GM18858 (cell line): ENCODE results near the gene DAPK2.
"Not testable (repeated sequence)": the region's sequence is repeated elsewhere in the genome, so short reads cannot be mapped to it uniquely, and the experiment has no call there.

Source experiments
- ATAC-seq: cut with Tn5 transposase; IDR thresholded peaks from one replicate; pipeline ENCODE4 v1.9.1; 2021; ENCODE audit not compliant: unreplicated experiment

DAPK2 gene

DNA sequence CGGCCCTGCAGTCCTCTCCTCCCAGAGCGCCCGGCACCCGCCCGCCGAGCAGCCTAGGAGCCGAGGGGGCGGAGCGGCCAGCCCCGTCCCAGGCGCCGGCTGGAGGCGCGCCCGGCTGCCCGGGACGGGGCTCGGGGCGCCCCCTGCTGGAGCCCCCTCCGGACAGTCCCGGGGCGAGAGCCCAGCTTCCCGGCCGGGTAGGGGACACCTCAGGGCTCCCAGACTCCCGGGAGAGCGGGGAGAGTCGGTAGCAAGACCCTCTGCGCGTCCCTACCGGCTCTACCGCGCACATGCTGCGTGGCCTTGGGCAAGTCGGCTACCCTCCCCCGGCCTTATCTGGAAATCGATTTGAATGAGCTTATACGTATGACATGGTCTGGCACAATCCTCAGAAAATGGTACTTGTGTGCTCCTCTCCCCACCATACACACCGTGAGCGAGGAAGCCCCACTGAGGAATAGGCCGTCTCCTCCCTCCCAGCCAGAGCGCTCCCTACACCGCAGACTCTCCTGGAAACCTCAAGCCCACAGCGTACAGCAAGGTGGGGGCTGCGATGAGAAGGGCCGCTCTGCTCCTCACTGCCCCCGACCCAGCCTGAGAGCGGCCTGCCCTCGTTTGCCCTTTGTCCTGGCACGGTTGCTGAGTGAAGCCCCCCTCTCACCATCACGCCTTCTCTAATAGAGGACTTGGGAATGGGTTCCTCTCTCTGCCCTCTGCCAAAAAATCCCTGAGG lies at the start of gene DAPK2:
Gene DAPK2 (minus strand): TSS at position 65 of the 733 bp plus-strand sequence. CDS start 6,224 bp downstream, outside the sequence.
- no peak for ATAC-seq

DNA sequence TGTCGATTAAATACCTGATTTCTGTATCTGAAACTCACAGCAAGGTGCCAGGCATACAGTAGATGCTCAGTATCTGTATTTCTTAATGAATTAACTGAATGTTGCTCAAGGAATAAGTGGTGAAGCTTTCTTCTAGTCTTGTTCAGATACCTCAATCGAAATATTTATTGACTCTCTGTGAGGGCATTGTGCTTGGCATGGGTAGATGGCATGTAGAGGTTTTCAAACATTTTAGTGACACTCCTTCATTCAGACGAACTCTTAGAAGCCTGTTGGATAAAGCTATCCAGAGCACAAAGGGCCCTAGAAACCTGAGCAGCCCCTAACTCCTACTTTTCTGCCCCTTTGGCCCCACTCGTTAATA lies 49.1 kb upstream of the DAPK2 start:
- no peak for ATAC-seq

- peak; percentile 43 for ATAC-seq
These were observed 47.5 kb upstream of the DAPK2 start, which contains the start of gene CIAO2A for GRCh38 chr15:64093627-64094417. Gene CIAO2A (minus strand): TSS chr15:64093838. CDS start chr15:64093768, 70 bp downstream.

DNA sequence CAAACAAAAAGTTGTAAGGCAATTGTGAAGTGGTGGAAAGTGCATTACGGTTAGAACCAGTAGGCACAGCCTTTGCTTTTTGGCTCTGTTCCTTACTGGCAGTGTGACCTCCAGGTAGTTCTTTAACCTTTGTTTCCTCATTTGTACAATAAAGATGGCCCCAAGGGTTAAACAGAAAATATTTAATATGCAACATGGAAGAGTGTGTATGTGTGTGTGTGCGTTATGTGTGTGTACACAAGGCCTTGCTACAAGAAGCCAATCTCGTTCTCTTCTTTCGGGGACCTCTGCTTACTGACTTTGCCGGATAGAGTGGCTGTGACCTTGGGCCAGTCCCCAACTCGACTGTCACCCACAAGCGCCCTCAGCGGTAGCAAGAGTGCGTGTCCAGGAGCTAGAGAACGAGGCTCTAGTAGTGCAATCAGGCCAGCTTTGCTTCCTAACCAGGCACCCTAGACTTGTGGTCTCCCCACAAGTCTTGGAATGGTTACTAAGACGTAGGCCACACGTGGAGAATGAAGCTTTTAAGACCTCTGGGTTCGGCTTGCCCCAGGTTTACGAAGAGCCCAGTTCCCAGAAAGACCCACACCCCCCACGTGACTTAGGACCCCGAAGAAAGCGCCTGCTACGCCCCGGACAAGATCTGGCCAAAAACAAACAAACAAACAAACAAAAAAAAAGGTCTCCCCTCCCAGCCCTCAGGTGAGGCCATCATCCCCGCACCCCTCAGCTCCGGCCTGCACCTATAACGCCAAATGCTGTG lies 46.8 kb upstream of the DAPK2 start:
- ATAC-seq, result no peak

GRCh38 chr15:64092075-64092820 lies 46.0 kb upstream of the DAPK2 start:
- ATAC-seq, result no peak

DNA sequence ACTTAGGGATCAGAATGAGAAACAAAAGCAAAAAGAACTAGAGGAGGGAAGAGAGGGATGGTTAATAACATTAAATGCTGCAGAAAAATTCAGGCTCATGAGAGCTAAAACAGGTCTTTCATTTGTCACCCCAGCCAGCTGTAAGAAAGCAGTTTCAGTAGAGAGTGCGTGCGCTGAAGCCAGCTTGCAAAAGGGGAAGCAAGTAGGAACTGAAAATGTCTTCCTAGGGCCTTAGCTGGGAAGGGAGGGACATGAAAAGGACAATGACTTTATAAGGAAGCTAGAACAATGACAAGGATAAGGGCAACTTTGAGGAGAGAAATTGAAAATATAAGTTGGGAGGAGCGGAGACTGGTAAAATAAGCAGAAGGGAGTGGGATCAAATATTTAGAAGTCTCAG lies 44.2 kb upstream of the DAPK2 start:
- ATAC-seq, result no peak

DNA sequence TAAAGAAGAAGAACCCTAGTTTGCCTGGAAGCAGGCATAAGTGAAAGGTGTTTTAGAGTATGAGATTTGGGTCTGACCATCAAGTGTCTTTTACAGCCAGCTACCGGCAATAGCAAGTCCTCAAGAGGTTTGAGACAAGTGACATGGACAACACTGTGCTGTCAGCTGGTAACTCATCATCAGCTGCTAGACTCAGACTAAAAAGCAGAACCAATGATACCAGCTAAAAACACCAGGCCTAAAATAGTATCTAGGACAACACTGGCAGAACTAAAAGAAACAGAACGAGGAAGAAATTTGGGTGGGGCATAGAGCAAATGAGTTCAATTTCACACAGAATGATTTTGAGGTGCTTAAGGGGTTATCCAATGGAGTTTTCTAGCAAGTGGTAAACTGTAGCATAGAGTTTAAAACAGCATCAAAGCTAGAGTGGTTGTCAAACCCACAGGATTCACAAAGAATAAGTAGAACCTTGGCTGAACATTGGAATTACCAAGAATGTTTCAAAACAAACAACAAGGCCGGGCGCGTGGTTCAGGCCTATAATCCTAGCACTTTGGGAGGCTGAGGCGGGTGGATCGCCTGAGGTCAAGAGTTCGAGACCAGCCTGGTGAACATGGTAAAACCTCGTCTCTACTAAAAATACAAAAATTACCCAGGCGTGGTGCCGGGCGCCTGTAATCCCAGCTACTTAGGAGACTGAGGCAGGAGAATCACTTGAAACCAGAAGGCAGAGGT lies 43.4 kb upstream of the DAPK2 start:
- no peak for ATAC-seq

DNA sequence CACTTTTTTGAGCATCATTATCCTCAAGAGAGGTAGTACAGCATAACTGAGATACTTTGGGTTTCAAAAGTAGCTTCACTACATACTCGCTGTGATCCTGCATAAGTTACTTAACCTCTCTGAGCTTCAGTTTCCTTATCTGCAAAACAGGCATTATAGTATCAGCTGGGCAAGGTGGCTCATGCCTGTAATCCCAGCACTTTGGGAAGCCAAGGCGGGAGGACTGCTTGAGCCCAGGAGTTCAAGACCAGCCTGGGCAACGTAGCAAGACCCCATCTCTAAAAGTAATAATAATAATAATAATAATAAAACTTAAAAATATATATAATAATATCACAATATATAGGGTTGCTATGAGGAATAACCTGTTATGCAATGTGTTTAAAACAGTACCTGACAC lies 36.5 kb upstream of the DAPK2 start:
- ATAC-seq, result no peak

GRCh38 chr15:64073496-64073895 lies 27.2 kb upstream of the DAPK2 start:
- ATAC-seq, result not testable (repeated sequence)

- no peak for ATAC-seq
These were observed 26.5 kb upstream of the DAPK2 start for GRCh38 chr15:64072812-64073211.

DNA sequence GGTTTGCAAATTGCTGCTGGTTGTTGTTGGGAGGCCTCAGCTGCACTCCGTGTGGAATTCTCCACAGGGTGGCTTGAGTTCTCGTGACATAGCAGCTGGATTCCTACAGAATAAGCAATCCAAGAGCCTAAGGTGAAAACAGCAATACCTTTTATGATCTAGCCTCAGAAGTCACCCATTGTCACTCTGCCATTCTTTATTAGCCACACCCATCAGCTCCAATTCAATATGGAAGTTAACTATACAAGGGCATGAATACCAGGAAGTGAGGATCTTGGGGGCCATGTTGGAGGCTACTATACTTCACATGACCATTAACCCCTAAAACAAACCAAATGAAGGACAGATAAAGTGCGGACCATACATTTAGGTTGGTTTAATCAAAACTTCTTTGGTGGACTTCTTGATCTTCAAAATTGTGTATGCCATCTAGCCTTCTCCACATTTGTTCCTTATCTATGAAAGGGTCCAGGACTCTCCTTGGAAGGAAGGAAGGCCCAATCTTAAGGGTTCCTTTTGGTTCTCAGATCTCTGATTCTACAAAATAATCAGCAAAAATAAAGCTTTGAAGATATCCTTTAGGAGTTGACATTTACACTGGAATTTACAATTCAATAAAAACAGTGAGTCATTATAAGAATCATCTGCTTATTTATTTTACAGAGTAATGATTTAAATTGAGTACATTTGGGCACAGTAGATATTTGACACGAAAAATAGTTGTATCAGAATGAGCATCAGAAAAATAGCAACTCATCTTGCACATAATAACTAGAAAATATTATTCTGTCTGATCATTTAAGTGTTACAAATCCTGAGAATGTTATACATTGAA lies 25.9 kb upstream of the DAPK2 start:
- ATAC-seq, result no peak

DNA sequence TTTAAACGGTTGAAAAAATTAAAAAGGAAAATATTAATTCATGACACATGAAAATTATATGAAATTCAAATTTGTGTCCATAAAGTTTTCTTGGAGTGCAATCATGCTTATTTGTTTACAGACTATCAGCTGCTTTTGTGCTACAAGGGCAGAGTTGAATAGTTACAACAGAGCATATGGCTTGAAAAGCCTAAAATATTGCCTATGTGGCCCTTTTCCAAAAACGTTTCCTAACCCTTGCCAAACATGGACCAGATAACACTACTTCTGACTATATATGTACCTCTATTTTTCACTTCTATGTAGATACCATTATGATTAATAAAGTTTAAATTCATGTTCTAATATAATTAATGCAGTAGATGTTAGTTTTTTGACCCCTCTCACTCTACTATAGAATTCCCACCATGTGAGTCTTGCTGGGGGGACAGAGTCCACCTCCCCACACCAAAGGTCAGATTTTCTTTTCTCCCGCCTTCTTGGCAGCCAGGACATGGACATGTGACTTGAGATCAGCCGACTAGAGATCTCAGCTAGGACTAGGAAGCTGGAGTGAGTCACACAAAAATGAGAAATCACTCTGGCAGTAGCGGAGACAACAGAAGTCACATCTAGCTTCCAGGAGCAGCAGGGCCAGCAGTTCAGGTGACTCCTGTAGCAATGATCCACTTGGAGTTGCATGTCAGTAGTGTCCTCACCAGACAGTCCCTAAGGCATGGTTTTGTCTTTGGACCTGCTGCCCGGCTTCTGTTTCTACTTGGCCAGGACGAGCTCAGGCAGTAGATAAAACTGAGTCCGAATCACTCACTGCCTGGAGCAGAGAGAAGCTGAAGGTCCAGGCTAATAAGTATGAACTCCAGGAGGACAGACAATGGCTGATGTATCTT lies 24.9 kb upstream of the DAPK2 start:
- ATAC-seq, result no peak

DNA sequence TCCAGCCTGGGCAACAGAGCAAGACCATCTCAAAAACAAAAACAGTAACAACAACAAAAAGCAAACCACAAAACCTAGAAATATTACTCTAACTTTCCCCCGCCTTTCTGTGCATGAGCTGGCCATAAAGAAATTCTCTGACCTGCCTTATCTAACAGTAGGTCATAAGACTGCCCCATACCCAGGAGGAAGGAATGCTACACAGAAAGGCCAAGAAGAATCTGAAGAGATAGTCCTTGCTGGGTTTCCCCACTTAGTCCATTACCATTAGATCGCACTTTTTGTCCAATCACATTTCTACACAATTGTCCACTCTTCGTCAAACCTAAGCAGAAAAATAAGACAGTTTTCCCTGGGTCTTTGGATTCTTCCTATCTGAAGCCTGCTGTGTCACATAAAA lies 23.8 kb upstream of the DAPK2 start:
- ATAC-seq, result no peak

DNA sequence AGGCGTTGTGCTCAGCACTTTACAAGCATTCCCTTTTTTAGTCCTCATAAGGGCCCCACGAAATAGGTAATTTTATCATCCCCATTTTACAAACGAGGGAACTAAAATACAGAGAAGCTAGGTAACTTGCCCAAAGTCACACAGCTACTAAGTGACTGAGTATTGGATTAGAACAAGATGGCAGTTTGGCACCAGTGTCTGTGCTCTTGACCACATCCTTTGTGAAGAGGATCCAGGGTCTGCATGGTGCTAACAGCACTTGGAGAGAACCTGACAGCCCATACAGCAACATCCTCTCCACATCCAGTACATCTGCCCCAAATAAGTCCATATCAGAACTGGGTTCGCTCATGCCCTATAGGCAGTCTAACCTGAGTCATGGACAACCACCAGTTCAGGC lies 21.8 kb upstream of the DAPK2 start:
- no peak for ATAC-seq

DNA sequence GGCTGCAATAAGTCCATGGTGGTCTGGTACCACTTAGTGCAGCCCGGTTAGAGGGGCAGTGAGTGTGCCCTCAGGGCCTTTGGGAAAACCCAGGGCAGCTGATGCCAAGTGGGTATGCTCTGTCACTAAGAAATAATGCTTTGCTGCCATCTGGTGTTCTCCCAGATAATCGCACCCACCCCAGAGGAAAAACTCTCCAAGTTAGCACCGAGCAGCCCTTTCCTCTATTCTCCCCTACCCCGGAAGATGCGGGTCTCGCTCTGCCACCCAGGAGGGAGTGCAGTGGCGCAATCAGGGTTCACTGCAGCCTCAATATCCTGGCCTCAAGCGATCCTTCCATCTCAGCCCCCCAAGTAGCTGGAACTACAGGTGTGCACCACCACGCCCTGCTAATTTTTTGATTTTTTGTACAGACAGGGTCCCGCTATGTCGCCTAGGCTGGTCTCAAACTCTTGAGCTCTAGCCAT lies 21.3 kb upstream of the DAPK2 start:
- no peak for ATAC-seq

- no peak for ATAC-seq
These were observed 20.2 kb upstream of the DAPK2 start for GRCh38 chr15:64066451-64066850.

GRCh38 chr15:64060716-64061115 lies 14.4 kb upstream of the DAPK2 start:
- no peak for ATAC-seq

DNA sequence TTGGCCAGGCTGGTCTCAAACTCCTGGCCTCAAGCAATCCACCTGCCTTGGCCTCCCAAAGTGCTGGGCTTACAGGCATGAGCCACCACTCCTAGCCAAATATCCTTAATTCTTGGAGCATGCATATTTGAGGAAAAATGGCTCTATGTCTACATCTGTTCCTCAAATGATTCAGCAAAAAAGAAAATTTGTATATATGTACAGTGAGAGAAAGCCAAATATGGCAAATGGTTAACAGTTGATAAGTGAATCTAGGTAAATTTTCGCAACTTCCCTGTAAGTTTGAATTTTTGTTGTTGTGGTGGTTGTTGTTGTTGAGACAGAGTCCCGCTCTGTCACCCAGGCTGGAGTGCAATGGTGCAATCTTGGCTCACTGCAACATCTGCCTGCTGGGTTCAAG lies 12.8 kb upstream of the DAPK2 start:
- ATAC-seq, result not testable (repeated sequence)
